NCI-H774 (cell line): ENCODE measurements around the gene TOMM6.
"Not testable (repeated sequence)": the region's sequence is repeated elsewhere in the genome, so short reads cannot be mapped to it uniquely, and the experiment has no call there.

ENCODE experiments used
- DNase-seq: peaks from one replicate; lab custom pipeline; 2025; lab: John Stamatoyannopoulos, UW

Gene TOMM6

GRCh38 chr6:41763470-41763869 lies 24.0 kb upstream of the TOMM6 start:
- DNase-seq: no peak

GRCh38 chr6:41766043-41766664 lies 21.3 kb upstream of the TOMM6 start:
- not testable (repeated sequence) for DNase-seq

DNA sequence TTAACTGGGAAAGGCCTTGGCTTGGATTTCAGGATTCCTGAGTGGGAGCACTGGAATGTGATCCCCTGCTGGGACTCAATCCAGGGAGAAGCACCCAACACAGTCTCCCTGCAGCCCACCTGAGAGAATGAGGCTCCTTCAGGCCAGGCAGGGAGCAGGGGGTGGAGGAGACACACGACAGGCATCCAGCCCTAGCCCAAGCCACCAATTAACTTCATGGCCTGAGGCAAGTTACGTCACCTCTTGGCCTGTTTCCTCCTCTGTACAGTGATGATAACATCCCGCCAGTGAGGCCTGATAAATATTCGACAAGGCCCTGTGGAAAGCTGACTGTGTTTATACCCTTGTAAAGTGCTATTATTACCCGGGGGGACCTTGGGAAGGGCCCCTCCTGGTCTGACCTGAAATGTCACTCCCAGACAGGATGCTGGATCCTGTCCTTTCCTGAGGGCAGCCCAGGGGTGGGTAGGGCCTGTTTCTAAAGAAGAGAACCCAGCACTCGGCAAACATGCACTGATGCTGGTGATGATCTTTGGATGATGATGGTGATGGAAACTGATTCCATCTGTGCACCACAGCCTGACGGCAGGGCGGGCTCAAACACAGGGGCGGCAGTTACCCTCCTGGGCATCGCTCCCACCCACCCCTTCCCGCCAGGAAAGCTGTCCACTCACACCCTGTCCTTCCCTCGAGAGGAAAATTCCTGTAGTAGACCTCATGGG lies 20.2 kb upstream of the TOMM6 start:
- no peak for DNase-seq

DNA sequence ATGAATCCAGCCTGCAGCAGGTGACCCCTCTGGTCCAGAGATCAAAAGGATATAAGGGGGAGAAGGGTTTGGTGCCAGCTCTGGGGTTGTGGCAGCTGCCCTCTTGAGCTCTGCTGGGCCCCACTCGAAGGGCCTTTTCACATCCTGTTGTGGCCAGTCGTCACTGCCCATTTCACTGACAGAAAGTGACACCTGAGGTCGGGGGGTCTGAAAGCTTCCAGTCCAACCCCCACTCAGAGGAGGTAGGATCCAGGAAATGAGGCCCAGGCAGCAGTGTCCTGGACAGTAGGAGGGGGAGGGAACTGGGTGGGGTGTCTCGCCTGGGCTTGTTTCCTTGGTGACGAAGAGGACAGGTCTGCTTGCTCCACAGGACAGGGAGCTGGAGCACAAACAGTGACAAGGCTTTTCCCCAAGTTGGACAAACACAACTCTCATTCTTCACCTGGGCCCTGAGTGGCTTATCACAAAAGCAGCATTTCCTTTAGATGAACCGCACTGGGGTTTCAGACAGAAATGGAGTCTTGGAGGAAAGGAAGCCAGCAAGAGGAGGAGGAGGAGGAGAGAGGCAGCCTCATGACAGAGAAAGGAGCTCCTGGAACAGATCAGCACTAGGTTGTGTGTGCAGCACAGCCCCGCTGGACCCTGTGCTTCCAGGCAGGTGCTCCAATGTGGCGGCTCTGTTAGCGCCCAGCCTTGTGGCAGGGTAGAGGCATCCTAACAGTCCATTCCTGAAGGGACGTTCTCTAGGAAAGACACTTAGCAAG lies 18.8 kb upstream of the TOMM6 start:
- no peak for DNase-seq

DNA sequence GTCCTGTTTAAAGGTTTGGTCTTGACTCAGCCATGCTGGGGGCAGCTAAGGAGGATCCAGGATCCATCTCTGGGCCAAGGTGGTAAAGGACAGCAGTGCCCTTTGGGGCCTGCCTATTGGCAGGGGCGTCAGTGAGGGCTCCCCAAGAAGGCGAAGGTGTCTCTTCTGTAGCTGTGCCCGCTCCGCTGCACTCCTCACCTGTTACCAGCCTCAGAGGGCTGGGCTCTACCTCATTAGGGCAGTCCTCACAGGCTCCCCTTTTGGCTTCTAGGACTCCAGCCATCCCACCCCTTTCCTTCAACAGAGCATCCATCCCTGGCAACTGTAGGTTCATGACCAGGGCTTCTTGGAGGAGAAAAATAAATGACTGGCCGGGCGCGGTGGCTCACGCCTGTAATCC lies 18.1 kb upstream of the TOMM6 start:
- no peak for DNase-seq

GRCh38 chr6:41770381-41771057 lies 17.0 kb upstream of the TOMM6 start:
- no peak for DNase-seq

- no peak for DNase-seq
Measured at GRCh38 chr6:41771058-41771983, 16.2 kb upstream of the TOMM6 start.

GRCh38 chr6:41774841-41775240 lies 12.7 kb upstream of the TOMM6 start:
- no peak for DNase-seq

DNA sequence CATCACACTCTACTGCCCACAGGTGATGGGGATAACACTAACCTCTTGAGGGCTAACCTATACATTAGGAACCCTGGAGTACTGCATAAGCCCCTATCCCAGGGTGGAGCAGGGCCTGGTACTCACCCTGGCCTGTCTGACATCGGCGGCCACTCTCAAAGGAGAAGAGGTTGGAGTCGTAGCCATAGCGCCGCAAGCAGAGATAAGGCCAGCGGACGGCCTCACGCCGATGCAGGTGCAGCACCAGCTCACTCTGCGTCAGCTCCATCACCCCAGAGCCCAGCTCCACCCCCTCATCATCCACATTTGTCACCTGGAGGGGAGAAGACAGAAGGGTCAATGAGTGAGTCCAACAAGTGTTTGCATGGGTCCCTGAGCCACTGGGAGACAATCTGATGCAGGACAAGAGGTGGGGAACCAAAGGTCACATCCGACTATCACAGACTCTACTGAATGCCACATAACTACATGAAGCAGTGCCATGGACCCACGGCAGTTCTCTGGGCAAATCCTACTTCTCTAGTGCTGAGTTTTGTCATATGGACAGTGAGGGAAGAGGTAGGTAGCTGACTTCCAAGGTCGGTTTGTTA lies 12.1 kb upstream of the TOMM6 start:
- no peak for DNase-seq

DNA sequence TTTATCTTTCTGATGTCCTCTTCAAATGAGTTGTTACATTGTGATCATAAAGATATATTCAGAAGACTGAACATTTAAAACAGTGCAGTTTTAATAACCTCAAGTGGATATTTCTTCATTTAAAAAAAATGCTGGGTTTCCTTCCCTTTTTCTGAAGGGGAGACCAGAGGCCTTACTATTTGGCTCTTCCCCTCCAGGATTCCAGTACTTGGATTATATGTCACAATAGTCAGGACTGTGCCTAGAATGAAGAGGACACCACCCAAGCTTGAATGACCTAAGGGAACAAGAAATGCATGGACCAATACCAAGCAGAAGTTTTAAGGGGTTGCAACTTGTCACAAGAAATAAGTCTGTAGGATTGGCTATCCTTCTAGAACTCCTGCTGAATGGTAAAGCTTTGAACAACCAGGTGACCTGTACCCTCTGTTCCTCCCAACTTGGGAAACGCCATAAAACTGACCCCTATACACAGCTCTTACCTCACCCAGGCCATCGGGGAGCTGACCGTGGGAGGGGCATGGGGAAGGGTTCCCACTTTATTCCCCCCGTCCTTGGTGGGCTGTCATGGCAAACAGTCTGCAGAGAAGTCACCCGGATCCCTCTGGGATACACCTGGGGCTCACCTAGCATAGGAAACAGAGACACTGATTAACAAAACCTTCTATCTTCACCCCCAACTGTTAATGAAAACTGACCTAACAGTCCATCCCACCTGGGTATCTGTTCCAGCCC lies 9.8 kb upstream of the TOMM6 start:
- DNase-seq: no peak

DNA sequence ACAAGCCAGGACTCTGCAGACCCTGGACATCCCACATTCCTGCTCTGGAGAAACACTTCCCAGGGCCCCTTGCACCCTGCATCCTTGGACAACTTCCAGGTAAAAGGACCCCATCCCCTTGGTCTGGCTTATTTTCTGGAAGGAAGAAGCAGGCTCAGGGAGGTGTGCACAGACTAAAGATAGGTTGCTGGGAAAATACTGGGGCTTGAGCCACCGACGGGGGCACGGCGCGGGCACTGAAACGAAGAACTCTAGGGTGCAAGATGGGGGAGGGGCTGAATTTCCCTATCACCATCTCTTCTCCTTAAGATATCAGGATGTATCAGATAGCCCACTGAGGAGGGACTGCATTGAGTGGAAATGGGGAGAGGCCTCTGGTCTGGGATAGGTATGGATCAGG lies 8.6 kb upstream of the TOMM6 start:
- DNase-seq: no peak

DNA sequence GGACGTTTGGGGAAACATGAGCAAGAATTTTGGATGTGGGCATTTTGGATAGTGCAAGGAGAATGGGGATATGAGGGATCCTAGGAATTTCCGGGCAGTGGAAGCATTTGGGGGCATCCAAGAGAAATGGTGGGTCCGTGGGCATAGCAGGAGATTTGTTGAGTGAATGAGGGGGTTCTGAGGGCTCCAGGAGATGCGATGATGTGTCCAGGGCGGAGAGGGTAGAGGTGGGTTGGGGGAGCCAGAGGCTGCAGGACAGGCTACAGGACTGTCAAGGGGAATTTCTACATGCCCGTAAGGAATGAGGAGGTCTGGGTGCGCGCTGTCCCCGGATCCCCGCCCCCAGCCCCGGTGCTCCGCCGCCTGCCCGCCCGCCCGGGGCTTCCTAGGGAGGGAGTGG lies 8.2 kb upstream of the TOMM6 start:
- DNase-seq: no peak

DNA sequence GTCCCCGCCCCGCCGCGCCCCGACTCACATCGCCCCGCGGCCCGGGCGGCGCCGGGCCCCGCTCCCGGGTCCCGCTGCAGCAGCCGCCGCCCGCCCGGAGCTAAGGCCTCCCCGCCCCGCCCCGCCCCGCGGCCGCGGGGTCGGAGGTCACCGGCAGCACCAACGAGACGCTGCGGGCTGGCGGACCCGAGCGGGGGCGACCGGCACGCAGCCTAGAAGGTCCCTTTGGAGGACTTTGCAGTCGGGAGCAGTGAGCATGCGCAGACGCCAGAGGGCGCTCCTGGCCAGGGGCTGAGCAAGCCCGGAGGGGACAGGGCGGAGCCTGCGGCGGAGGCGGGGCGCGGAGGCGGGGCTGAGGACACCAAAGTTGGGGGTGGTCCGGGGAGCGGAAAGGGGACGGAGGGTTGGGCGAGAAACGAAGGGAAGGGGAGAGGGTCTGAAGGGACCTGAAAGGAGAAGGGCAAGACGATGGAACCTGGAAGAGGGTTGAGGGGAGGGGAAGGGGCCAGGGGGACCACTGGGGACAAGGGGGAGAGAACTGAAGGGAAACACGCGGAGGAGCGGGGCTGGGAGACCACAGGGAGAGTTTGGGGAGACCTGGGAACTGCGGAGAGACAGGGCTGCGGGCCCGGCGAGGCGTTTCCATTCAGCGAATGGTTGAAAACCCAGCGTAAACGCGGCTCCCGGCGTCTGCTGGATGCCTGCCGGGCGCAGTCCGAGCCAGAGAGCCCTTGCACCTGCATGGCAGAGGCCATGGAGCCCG lies 7.5 kb upstream of the TOMM6 start, which contains the start of gene FRS3:
FRS3 (minus strand) TSS at position 113 of the 763 bp plus-strand sequence. CDS start 2,913 bp downstream, outside the sequence.
- peak; percentile 95 for DNase-seq

DNA sequence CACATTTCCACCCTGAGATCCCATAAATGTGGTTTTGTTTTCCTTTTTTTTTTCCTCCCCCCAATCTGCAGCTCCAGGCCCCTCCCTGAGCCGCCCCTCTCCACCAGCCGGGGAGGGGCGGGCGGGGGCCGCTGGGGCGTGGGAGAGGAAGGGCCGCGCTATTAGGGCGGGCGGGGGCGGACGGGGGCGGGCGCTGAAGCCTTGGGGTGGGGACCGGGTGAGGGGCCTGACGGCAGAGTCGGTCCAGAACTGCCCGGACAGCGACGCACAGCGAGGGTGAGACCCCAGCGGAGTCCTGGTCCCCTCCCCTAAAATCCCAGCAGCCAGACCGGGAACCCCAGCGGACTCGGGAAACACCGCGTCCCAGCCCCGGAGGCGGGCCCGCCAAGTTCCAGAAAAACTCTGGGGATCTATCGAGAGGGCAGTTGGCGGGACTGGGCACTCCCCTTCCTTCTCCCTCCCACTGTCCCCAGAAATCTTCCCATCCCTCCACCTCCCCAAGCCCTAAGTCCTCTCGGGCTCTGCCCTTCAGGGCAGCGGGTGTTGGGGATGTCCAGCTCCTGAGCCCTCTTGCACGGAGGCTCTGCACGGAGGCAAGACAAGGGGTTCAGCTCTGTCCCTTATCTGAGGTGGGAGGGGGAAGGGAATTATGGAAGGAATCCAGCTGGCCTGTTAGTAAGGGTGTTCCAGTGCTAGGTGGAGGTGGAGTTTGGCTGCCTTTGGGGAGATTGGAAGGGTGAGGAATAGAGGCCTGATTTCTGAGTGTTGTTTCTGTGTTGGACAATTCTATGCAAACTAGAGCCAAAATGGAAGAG lies 6.7 kb upstream of the TOMM6 start, which contains the start of gene PRICKLE4:
PRICKLE4 (plus strand) TSS at position 232 of the 815 bp plus-strand sequence. CDS start 2,692 bp downstream, outside the sequence.
- no peak for DNase-seq

DNA sequence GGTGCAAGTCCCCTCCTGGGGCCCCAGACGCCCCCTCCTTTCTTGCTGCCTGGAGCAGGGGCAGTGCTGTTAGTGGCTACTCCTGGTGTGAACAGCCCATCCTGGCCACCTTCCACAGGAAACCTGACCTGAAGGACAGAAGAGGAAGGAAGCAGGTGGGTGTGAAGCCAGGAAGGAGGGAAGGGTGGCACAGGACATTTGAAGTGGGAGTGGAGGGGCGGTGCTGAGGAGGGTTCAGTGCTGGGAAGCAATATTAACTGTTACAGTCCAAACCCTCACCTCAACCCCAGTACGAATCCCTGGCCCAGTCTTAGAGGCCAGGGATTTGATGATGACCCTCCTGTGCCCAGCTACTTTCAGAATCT lies 6.1 kb upstream of the TOMM6 start:
- no peak for DNase-seq

DNA sequence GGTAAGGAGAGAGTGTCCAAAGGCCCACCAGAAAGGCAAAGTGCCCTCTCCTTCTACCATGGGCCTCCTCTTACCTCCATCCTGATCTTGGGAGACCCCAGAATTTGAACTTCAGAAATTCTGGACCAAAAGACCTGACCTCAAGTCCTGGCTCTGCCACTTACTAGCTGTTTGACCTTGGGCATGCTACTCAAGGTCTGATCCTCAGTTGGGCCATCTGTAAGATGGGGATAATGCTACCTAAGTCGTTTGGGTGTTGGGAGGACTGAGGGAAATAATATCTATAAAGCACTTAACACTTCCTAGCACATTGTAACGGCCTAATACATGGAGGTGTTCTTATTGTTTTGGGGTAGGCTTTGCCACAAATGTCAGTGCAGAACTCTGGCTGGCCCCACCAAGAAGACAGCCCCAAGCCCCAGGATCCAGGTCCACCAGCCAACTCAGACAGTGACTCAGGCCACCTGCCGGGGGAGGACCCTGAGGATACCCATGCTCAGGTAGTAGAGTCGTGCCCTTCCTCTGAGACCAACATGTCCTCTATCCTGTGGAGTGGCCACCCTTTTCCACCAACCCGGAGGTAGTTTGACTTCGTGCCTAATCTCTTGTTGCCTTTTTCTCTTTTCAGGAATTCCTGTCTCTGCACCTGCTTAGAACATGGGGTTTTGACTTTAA lies 4.3 kb upstream of the TOMM6 start:
- no peak for DNase-seq

GRCh38 chr6:41784581-41785171 lies 2.8 kb upstream of the TOMM6 start:
- no peak for DNase-seq

DNA sequence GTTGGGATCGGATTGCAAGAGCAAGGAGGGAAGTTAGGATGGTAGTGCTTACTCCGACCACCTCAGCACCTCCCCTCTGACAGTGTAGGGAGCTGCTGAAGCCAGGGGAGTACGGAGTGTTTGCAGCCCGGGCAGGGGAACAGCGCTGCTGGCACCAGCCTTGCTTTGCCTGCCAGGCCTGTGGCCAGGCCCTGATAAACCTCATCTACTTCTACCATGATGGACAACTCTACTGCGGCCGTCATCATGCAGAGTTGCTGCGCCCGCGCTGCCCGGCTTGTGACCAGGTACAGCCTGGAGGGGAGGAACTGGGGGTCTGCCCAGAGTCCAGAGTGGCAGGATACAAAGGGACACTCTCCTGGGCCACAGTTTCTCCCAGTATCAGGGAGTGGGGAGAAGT lies 2.2 kb upstream of the TOMM6 start:
- DNase-seq: no peak
